Occipital lobe (tissue), 2 donors: ENCODE data around the gene FAM222A. TPM values are rescaled to one million over a fixed set of nuclear protein-coding genes. Genes with fewer than 3 reads are reported as not detected.
A peak's percentile ranks its signal among the peaks of the same experiment; 100 is the strongest.

Experiments used
- DNase-seq: peaks from one replicate; lab custom pipeline; 2025; lab: John Stamatoyannopoulos, UW
- total RNA-seq: library from RNA; depleted of rRNA; stranded (reverse); fragments of >200 nt; gene quantifications from one replicate; pipeline ENCODE4 v1.2.3, GENCODE V29; 2014

The FAM222A gene
- total RNA-seq, 1 donor from 2014 or later, result 2.5 TPM

- DNase-seq, result no peak
Observed at GRCh38 chr12:109724321-109724892, 10.8 kb downstream of the FAM222A start.

GRCh38 chr12:109725321-109726105 is 11.9 kb downstream of the FAM222A start:
- DNase-seq, result peak; percentile 75

- no peak for DNase-seq
Observed at GRCh38 chr12:109726106-109726497, 12.5 kb downstream of the FAM222A start.

- no peak for DNase-seq
Observed at GRCh38 chr12:109726511-109727038, 12.9 kb downstream of the FAM222A start.

GRCh38 chr12:109727039-109727723 is 13.6 kb downstream of the FAM222A start:
- DNase-seq, result peak; percentile 83

GRCh38 chr12:109727746-109728726 is 14.4 kb downstream of the FAM222A start:
- DNase-seq, result no peak

- no peak for DNase-seq
Observed at GRCh38 chr12:109728921-109729320, 15.3 kb downstream of the FAM222A start.

- no peak for DNase-seq
Observed at GRCh38 chr12:109729371-109729781, 15.8 kb downstream of the FAM222A start.

- no peak for DNase-seq
Observed at GRCh38 chr12:109729801-109730200, 16.2 kb downstream of the FAM222A start.

GRCh38 chr12:109730306-109731145 is 16.9 kb downstream of the FAM222A start:
- no peak for DNase-seq

- no peak for DNase-seq
Observed at GRCh38 chr12:109731231-109731731, 17.7 kb downstream of the FAM222A start.

- no peak for DNase-seq
Observed at GRCh38 chr12:109731806-109732205, 18.2 kb downstream of the FAM222A start.

GRCh38 chr12:109732321-109733305 is 19.0 kb downstream of the FAM222A start:
- no peak for DNase-seq

GRCh38 chr12:109734219-109735000 is 20.8 kb downstream of the FAM222A start:
- no peak for DNase-seq

- DNase-seq, result no peak
Observed at GRCh38 chr12:109735051-109735521, 21.5 kb downstream of the FAM222A start.

GRCh38 chr12:109735825-109736551 is 22.4 kb downstream of the FAM222A start:
- no peak for DNase-seq

GRCh38 chr12:109736552-109737108 is 23.0 kb downstream of the FAM222A start:
- no peak for DNase-seq
